Measurements from ENCODE around the gene MPPED2.

DNA sequence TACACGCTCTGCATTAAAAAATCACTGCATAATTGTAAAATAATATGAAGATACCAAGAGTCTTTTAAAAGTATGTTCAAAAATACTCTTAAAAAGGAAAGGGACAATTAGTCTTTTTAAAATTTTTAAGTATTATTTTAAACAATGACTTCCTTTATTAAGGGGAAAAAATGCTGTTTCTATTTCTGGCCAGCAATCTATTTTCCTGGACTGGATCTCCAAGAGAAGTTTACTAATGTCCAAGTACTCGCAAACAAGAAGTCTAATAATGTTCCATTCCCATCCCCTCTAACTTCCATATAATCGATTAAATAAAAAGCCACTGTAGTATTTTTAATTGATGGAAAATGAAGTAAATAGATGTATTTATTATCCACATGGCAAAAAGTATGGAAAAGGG lies 123.7 kb downstream of the MPPED2 start:
- TF ChIP-seq, protein P1, sequence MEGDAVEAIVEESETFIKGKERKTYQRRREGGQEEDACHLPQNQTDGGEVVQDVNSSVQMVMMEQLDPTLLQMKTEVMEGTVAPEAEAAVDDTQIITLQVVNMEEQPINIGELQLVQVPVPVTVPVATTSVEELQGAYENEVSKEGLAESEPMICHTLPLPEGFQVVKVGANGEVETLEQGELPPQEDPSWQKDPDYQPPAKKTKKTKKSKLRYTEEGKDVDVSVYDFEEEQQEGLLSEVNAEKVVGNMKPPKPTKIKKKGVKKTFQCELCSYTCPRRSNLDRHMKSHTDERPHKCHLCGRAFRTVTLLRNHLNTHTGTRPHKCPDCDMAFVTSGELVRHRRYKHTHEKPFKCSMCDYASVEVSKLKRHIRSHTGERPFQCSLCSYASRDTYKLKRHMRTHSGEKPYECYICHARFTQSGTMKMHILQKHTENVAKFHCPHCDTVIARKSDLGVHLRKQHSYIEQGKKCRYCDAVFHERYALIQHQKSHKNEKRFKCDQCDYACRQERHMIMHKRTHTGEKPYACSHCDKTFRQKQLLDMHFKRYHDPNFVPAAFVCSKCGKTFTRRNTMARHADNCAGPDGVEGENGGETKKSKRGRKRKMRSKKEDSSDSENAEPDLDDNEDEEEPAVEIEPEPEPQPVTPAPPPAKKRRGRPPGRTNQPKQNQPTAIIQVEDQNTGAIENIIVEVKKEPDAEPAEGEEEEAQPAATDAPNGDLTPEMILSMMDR (IDR thresholded peaks at IDR 0.05), result no peak
- TF ChIP-seq, protein P2, sequence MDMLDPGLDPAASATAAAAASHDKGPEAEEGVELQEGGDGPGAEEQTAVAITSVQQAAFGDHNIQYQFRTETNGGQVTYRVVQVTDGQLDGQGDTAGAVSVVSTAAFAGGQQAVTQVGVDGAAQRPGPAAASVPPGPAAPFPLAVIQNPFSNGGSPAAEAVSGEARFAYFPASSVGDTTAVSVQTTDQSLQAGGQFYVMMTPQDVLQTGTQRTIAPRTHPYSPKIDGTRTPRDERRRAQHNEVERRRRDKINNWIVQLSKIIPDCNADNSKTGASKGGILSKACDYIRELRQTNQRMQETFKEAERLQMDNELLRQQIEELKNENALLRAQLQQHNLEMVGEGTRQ (CRISPR knock-in tag; IDR thresholded peaks at IDR 0.05), result no peak
- no peak for TF ChIP-seq SMAD3 (CRISPR knock-in tag; IDR thresholded peaks at IDR 0.05; ENCODE audit: borderline replicate concordance)
- TF ChIP-seq, protein P3, sequence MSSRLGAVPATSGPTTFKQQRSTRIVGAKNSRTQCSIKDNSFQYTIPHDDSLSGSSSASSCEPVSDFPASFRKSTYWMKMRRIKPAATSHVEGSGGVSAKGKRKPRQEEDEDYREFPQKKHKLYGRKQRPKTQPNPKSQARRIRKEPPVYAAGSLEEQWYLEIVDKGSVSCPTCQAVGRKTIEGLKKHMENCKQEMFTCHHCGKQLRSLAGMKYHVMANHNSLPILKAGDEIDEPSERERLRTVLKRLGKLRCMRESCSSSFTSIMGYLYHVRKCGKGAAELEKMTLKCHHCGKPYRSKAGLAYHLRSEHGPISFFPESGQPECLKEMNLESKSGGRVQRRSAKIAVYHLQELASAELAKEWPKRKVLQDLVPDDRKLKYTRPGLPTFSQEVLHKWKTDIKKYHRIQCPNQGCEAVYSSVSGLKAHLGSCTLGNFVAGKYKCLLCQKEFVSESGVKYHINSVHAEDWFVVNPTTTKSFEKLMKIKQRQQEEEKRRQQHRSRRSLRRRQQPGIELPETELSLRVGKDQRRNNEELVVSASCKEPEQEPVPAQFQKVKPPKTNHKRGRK (CRISPR knock-in tag; IDR thresholded peaks at IDR 0.05; ENCODE audit: borderline replicate concordance), result no peak
- TF ChIP-seq, protein P4, sequence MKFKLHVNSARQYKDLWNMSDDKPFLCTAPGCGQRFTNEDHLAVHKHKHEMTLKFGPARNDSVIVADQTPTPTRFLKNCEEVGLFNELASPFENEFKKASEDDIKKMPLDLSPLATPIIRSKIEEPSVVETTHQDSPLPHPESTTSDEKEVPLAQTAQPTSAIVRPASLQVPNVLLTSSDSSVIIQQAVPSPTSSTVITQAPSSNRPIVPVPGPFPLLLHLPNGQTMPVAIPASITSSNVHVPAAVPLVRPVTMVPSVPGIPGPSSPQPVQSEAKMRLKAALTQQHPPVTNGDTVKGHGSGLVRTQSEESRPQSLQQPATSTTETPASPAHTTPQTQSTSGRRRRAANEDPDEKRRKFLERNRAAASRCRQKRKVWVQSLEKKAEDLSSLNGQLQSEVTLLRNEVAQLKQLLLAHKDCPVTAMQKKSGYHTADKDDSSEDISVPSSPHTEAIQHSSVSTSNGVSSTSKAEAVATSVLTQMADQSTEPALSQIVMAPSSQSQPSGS (CRISPR knock-in tag; IDR thresholded peaks at IDR 0.05; ENCODE audit: borderline replicate concordance, low read depth), result no peak
- no peak for TF ChIP-seq FOXP1 (CRISPR knock-in tag; IDR thresholded peaks at IDR 0.05; ENCODE audit: borderline replicate concordance)
- TF ChIP-seq ZNF138 (CRISPR knock-in tag; conservative IDR thresholded peaks at IDR 0.05), result no peak
- no peak for TF ChIP-seq ETV6 (CRISPR knock-in tag; IDR thresholded peaks at IDR 0.05)
- TF ChIP-seq, protein P5, sequence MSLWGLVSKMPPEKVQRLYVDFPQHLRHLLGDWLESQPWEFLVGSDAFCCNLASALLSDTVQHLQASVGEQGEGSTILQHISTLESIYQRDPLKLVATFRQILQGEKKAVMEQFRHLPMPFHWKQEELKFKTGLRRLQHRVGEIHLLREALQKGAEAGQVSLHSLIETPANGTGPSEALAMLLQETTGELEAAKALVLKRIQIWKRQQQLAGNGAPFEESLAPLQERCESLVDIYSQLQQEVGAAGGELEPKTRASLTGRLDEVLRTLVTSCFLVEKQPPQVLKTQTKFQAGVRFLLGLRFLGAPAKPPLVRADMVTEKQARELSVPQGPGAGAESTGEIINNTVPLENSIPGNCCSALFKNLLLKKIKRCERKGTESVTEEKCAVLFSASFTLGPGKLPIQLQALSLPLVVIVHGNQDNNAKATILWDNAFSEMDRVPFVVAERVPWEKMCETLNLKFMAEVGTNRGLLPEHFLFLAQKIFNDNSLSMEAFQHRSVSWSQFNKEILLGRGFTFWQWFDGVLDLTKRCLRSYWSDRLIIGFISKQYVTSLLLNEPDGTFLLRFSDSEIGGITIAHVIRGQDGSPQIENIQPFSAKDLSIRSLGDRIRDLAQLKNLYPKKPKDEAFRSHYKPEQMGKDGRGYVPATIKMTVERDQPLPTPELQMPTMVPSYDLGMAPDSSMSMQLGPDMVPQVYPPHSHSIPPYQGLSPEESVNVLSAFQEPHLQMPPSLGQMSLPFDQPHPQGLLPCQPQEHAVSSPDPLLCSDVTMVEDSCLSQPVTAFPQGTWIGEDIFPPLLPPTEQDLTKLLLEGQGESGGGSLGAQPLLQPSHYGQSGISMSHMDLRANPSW (CRISPR knock-in tag; conservative IDR thresholded peaks at IDR 0.05; ENCODE audit: low read depth), result no peak
- TF ChIP-seq ZNF232 (CRISPR knock-in tag; IDR thresholded peaks at IDR 0.05), result no peak
